NK-92 (cell line): ENCODE measurements around the gene EIF4E.
"Not testable (repeated sequence)": the region's sequence is repeated elsewhere in the genome, so short reads cannot be mapped to it uniquely, and the experiment has no call there.

ENCODE experiments used
- DNase-seq: peaks from one replicate; lab custom pipeline; 2025; ENCODE audit not compliant: unreplicated experiment; lab: John Stamatoyannopoulos, UW

EIF4E gene

GRCh38 chr4:98934851-98935250 lies 5.9 kb upstream of the EIF4E start:
- not testable (repeated sequence) for DNase-seq

- no peak for DNase-seq
These were observed 3.6 kb upstream of the EIF4E start for GRCh38 chr4:98932539-98932938.

- no peak for DNase-seq
These were observed 1.5 kb upstream of the EIF4E start for GRCh38 chr4:98930311-98930865.

GRCh38 chr4:98929341-98930267 lies 671 bp upstream of the EIF4E start:
- DNase-seq: no peak

- no peak for DNase-seq
These were observed 815 bp downstream of the EIF4E start for GRCh38 chr4:98928131-98928504.

- DNase-seq: not testable (repeated sequence)
These were observed 2.7 kb downstream of the EIF4E start for GRCh38 chr4:98926257-98926656.

GRCh38 chr4:98921292-98921691 lies 7.6 kb downstream of the EIF4E start:
- DNase-seq: no peak

- no peak for DNase-seq
These were observed 8.9 kb downstream of the EIF4E start for GRCh38 chr4:98919996-98920395.

- not testable (repeated sequence) for DNase-seq
These were observed 18.2 kb downstream of the EIF4E start for GRCh38 chr4:98910728-98911127.

GRCh38 chr4:98909646-98910401 lies 19.1 kb downstream of the EIF4E start:
- DNase-seq: no peak

- no peak for DNase-seq
These were observed 20.1 kb downstream of the EIF4E start for GRCh38 chr4:98908703-98909262.

GRCh38 chr4:98908182-98908581 lies 20.8 kb downstream of the EIF4E start:
- no peak for DNase-seq

- DNase-seq: no peak
These were observed 23.1 kb downstream of the EIF4E start for GRCh38 chr4:98905839-98906238.

GRCh38 chr4:98905297-98905696 lies 23.6 kb downstream of the EIF4E start:
- DNase-seq: no peak

- DNase-seq: no peak
These were observed 25.0 kb downstream of the EIF4E start for GRCh38 chr4:98903963-98904362.

- DNase-seq: no peak
These were observed 25.4 kb downstream of the EIF4E start for GRCh38 chr4:98903561-98903960.

GRCh38 chr4:98899277-98899676 lies 29.7 kb downstream of the EIF4E start:
- DNase-seq: no peak

- DNase-seq: no peak
These were observed 37.2 kb downstream of the EIF4E start for GRCh38 chr4:98891478-98892337.

- DNase-seq: no peak
These were observed 38.1 kb downstream of the EIF4E start for GRCh38 chr4:98890702-98891455.

- no peak for DNase-seq
These were observed 41.8 kb downstream of the EIF4E start for GRCh38 chr4:98887145-98887544.
